Mesenchymal stem cell (in vitro differentiated cells and primary cell): Measurements from ENCODE around the gene MBOAT7.
"Not testable (repeated sequence)": the region's sequence is repeated elsewhere in the genome, so short reads cannot be mapped to it uniquely, and the experiment has no call there.

ENCODE experiments used
- DNase-seq: peaks from one replicate; pipeline ENCODE4 v3.0.0-alpha.2; 2013
- H2AFZ ChIP-seq: one replicate; pipeline ENCODE4 v1.6.1; 2013; ENCODE audit warnings: low read depth, mild to moderate bottlenecking, control low read depth, inconsistent platforms, low read length, moderate library complexity
- H2AK5ac ChIP-seq: 2 replicates; pipeline ENCODE4 v1.6.1; 2013; ENCODE audit warnings: low read length, moderate library complexity, mild to moderate bottlenecking, inconsistent platforms; ENCODE audit not compliant: severe bottlenecking
- H2BK120ac ChIP-seq: one replicate; pipeline ENCODE4 v1.6.1; 2013; ENCODE audit warnings: low read depth, mild to moderate bottlenecking, inconsistent platforms, low read length, moderate library complexity
- H2BK12ac ChIP-seq, 2 experiments: one replicate each; pipeline ENCODE4 v1.6.1; 2013; ENCODE audit warnings: inconsistent platforms in 2 of 2, low read length in 2 of 2, mild to moderate bottlenecking in 2 of 2, moderate library complexity in 2 of 2, control low read depth in 1 of 2
- H2BK15ac ChIP-seq: one replicate; pipeline ENCODE4 v1.6.1; 2013; ENCODE audit warnings: mild to moderate bottlenecking, low read depth, inconsistent platforms; ENCODE audit not compliant: poor library complexity, severe bottlenecking
- H2BK5ac ChIP-seq: 2 replicates; pipeline ENCODE4 v1.6.1; 2013; ENCODE audit warnings: low read depth, mild to moderate bottlenecking, low read length, control low read depth, inconsistent platforms; ENCODE audit not compliant: poor library complexity, severe bottlenecking
- H3K14ac ChIP-seq, 2 experiments: one replicate each; pipeline ENCODE4 v1.6.1; 2013; ENCODE audit warnings: inconsistent platforms in 2 of 2, low read length in 2 of 2, control low read depth in 1 of 2, mild to moderate bottlenecking in 1 of 2, moderate library complexity in 1 of 2
- H3K18ac ChIP-seq, 2 experiments: one replicate each; pipeline ENCODE4 v1.6.1; 2013; ENCODE audit warnings: inconsistent platforms in 2 of 2, low read length in 2 of 2, control low read depth in 1 of 2, low read depth in 1 of 2, mild to moderate bottlenecking in 1 of 2
- H3K23ac ChIP-seq, 2 experiments: one replicate each; pipeline ENCODE4 v1.6.1; 2013; ENCODE audit warnings: inconsistent platforms in 2 of 2, low read length in 2 of 2, mild to moderate bottlenecking in 2 of 2, moderate library complexity in 2 of 2, control low read depth in 1 of 2
- H3K27ac ChIP-seq: 2 replicates; pipeline ENCODE4 v1.5.1; 2013; ENCODE audit warnings: mild to moderate bottlenecking, moderate library complexity, low read length, control low read depth, inconsistent platforms; ENCODE audit not compliant: poor library complexity, severe bottlenecking
- H3K27me3 ChIP-seq, 2 experiments: 2 replicates each; pipeline versions ENCODE4 v1.6.1 to v1.7.0; 2013; ENCODE audit warnings: low read length in 2 of 2, mild to moderate bottlenecking in 2 of 2, moderate library complexity in 2 of 2, control low read depth in 1 of 2, inconsistent platforms in 1 of 2; ENCODE audit not compliant: control insufficient read depth in 1 of 2, insufficient read depth in 1 of 2
- H3K36me3 ChIP-seq, 2 experiments: 2 replicates each; pipeline versions ENCODE4 v1.6.1 to v1.7.0; 2013; ENCODE audit warnings: low read length in 2 of 2, control low read depth in 1 of 2, inconsistent platforms in 1 of 2, low read depth in 1 of 2, mild to moderate bottlenecking in 1 of 2; ENCODE audit not compliant: insufficient read depth in 2 of 2, control insufficient read depth in 1 of 2
- H3K4ac ChIP-seq, 2 experiments: one replicate each; pipeline ENCODE4 v1.6.1; 2013; ENCODE audit warnings: inconsistent platforms in 2 of 2, low read length in 2 of 2, mild to moderate bottlenecking in 2 of 2, moderate library complexity in 2 of 2, control low read depth in 1 of 2, low read depth in 1 of 2
- H3K4me1 ChIP-seq: 2 replicates; pipeline ENCODE4 v1.6.1; 2013; ENCODE audit warnings: low read depth, low read length, control low read depth; ENCODE audit not compliant: control insufficient read depth, insufficient read depth
- H3K4me2 ChIP-seq: 2 replicates; pipeline ENCODE4 v1.6.1; 2013; ENCODE audit warnings: low read length, mild to moderate bottlenecking, inconsistent platforms; ENCODE audit not compliant: poor library complexity, severe bottlenecking
- H3K4me3 ChIP-seq, 2 experiments: 2 replicates each; pipeline versions ENCODE4 v1.5.1 to v1.7.0; 2013; ENCODE audit warnings: low read length in 2 of 2, mild to moderate bottlenecking in 2 of 2, control low read depth in 1 of 2, low read depth in 1 of 2; ENCODE audit not compliant: insufficient read depth in 1 of 2
- H3K79me1 ChIP-seq: replicated peaks from 2 replicates; pipeline ENCODE4 v1.6.1; 2013; ENCODE audit warnings: mild to moderate bottlenecking, control low read depth, low read length, inconsistent platforms; ENCODE audit not compliant: poor library complexity, severe bottlenecking
- H3K9ac ChIP-seq: 2 replicates; pipeline ENCODE4 v1.7.0; 2013; ENCODE audit warnings: mild to moderate bottlenecking, low read length, moderate library complexity
- H3K9me3 ChIP-seq: 2 replicates; pipeline ENCODE4 v1.7.0; 2013; ENCODE audit warnings: mild to moderate bottlenecking, low read length; ENCODE audit not compliant: control insufficient read depth
- H4K8ac ChIP-seq: one replicate; pipeline ENCODE4 v1.6.1; 2013; ENCODE audit warnings: inconsistent platforms, mild to moderate bottlenecking, low read length, moderate library complexity
- H4K91ac ChIP-seq: one replicate; pipeline ENCODE4 v1.6.1; 2013; ENCODE audit warnings: mild to moderate bottlenecking, low read length, inconsistent platforms
- WGBS: methylation state at CpG from one replicate; pipeline ENCODE4 v1.1.7; 2013; ENCODE audit warnings: mixed read lengths; 5-methylcytosine and 5-hydroxymethylcytosine counted together

The MBOAT7 gene

DNA sequence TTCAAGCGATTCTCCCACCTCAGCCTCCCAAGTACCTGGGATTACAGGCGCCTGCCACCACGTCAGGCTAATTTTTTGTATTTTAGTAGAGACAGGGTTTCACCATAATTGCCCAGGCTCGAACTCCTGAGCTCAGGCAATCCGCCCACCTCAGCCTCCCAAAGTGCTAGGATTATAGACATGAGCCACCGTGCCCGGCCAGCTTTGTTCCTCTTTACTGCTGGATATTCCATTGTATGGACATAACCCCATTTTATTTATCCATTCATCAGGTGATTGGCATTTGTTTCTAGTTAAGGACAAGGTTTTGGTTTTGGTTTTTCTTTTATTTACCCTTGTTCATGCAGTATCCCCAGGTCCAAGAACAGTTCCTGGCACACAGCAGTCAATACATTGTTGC, 7.2 kb upstream of the MBOAT7 start:
- Histone ChIP-seq H4K8ac (no peak overlapping the region), H2BK12ac (no peak overlapping the region), H2AFZ (no peak overlapping the region), H2AK5ac (no peak overlapping the region), H3K27ac (no peak overlapping the region), H4K91ac (no peak overlapping the region), H3K27me3 (no peaks in the 10 kb centered on the region), H3K9me3 (no peaks in the 10 kb centered on the region), H2BK120ac (no peak overlapping the region), H3K4me2 (no peak overlapping the region), H3K36me3 (peaks cover 19 to 41% of the 10 kb centered on the region in 2 experiments), H2BK15ac (no peak overlapping the region), H2BK5ac (no peak overlapping the region), H3K4me1 (peaks cover 9% of the 10 kb centered on the region), H3K14ac (no peak overlapping the region), H3K4ac (no peak overlapping the region), H3K79me1 (peaks cover 12% of the 10 kb centered on the region), H3K4me3 (no peak overlapping the region), H3K18ac (no peak overlapping the region), H3K9ac (no peak overlapping the region), H3K23ac (no peak overlapping the region)
- no peak for DNase-seq
- 88% methylated on average over 5 of the region's 7 CpGs for WGBS

DNA sequence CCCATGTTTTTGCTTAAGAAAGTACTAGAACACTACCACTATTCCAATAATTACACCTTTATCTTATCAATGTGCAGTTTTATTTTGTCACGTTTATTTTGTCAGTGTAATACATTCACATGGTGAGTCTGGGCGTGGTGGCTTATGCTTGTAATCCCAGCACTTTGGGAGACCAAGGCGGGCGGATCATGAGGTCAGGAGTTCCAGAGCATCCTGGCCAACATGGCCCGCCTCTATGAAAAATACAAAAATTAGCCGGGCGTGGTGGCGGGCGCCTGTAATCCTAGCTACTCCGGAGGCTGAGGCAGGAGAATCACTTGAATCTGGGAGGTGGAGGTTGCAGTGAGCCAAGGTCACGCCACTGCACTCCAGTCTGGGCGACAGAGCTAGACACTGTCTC, 5.1 kb upstream of the MBOAT7 start:
- H3K27me3 ChIP-seq, H3K9me3 ChIP-seq, H3K4me2 ChIP-seq, H2BK15ac ChIP-seq, H2BK12ac ChIP-seq, H3K23ac ChIP-seq, H2BK120ac ChIP-seq, H3K14ac ChIP-seq, H3K27ac ChIP-seq, H3K4me1 ChIP-seq, DNase-seq, H3K4me3 ChIP-seq, H4K91ac ChIP-seq, H3K4ac ChIP-seq, H2AFZ ChIP-seq, H3K18ac ChIP-seq, H2BK5ac ChIP-seq, H2AK5ac ChIP-seq, H4K8ac ChIP-seq: not testable (repeated sequence)
- Histone ChIP-seq H3K36me3 (peaks cover 15 to 38% of the 10 kb centered on the region in 2 experiments), H3K9ac (peak overlapping the region; percentile 94), H3K79me1 (peaks cover 11% of the 10 kb centered on the region)
- 99% methylated on average over 12 of the region's 12 CpGs for WGBS

DNA sequence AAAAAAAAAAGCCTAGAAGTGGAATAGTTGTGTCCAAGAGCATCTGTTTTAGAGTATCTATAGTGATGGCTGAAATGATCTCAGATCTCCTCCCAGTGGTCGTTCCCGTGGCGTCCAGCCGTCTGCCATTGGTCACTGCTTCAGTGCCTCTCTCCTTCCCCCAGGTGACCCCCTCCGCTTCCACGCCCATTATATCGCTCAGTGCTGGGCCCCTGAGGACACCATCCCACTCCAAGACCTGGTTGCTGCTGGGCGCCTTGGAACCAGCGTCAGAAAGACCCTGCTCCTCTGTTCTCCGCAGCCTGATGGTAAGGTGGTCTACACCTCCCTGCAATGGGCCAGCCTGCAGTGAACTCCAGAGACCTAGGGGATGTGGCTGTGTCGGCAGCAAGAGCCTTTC, 3.6 kb upstream of the MBOAT7 start:
- Histone ChIP-seq H3K4me2 (no peak overlapping the region), H2AK5ac (no peak overlapping the region), H3K9ac (peak overlapping the region; percentile 94), H2BK12ac (no peak overlapping the region), H2BK5ac (no peak overlapping the region), H2AFZ (no peak overlapping the region), H3K27ac (no peak overlapping the region), H4K8ac (no peak overlapping the region), H3K9me3 (no peaks in the 10 kb centered on the region), H3K27me3 (no peaks in the 10 kb centered on the region), H3K36me3 (peaks cover 13 to 38% of the 10 kb centered on the region in 2 experiments), H3K4ac (no peak overlapping the region), H3K4me1 (peaks cover 13% of the 10 kb centered on the region), H3K14ac (no peak overlapping the region), H3K4me3 (no peak overlapping the region), H3K23ac (no peak overlapping the region), H3K79me1 (peaks cover 13% of the 10 kb centered on the region), H2BK120ac (no peak overlapping the region), H3K18ac (no peak overlapping the region), H2BK15ac (no peak overlapping the region), H4K91ac (no peak overlapping the region)
- 98% methylated on average over 11 of the region's 11 CpGs for WGBS
- no peak for DNase-seq

DNA sequence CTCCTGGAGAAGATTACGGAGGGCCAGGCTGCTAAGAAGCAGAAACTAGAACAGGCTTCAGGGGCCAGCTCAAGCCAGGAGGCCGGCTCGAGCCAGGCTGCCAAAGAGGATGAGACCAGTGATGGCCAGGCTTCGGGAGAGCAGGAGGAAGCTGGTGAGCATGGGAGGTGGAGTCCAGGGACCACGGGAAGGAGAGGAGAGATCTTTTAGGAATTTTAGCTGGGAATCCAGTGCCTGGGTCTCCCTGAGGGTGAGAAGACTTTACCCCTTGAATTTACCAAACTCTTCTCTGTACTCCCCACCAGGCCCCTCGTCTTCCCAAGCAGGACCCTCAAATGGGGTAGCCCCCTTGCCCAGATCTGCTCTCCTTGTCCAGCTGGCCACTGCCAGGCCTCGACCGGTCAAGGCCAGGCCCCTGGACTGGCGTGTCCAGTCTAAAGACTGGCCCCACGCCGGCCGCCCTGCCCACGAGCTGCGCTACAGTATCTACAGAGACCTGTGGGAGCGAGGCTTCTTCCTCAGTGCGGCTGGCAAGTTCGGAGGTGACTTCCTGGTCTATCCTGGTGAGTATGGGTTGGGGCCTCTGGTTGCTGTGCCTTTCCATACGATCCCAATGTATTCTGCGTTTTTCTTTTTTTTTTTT, 2.6 kb upstream of the MBOAT7 start:
- Histone ChIP-seq H2AFZ (no peak overlapping the region), H3K4me3 (peak overlapping the region; percentile 85 to 89), H3K4me1 (peaks cover 16% of the 10 kb centered on the region), H3K18ac (peak overlapping the region; percentile 16 to 34), H3K27ac (peak overlapping the region; percentile 59), H3K4me2 (peak overlapping the region; percentile 72), H3K9me3 (no peaks in the 10 kb centered on the region), H3K4ac (peak overlapping the region; percentile 70 to 78), H3K36me3 (peaks cover 17 to 40% of the 10 kb centered on the region in 2 experiments), H4K91ac (peak overlapping the region; percentile 76), H3K27me3 (no peaks in the 10 kb centered on the region), H3K79me1 (peaks cover 15% of the 10 kb centered on the region), H2BK12ac (peak overlapping the region in 1 of 2 experiments; percentile 47), H2BK5ac (no peak overlapping the region), H3K9ac (peak overlapping the region; percentile 94), H2BK120ac (no peak overlapping the region), H3K14ac (peak overlapping the region in 1 of 2 experiments; percentile 9), H4K8ac (peak overlapping the region; percentile 39), H2BK15ac (peak overlapping the region; percentile 17), H2AK5ac (peak overlapping the region; percentile 67), H3K23ac (peak overlapping the region in 1 of 2 experiments; percentile 23)
- 67% methylated on average over 18 of the region's 19 CpGs for WGBS
- no peak for DNase-seq
